GM19238 (cell line): ENCODE measurements around the gene TUBG2.
"Not testable (repeated sequence)": the region's sequence is repeated elsewhere in the genome, so short reads cannot be mapped to it uniquely, and the experiment has no call there.

Experiments
- DNase-seq: peaks from one replicate; pipeline ENCODE4 v3.0.0; 2011; ENCODE audit warnings: low spot score; ENCODE audit not compliant: insufficient read length

TUBG2 gene

GRCh38 chr17:42653179-42654124, 5.6 kb upstream of the TUBG2 start:
- no peak for DNase-seq

- no peak for DNase-seq
Measured at GRCh38 chr17:42655528-42655927, 3.6 kb upstream of the TUBG2 start.

GRCh38 chr17:42657824-42658588, 1.1 kb upstream of the TUBG2 start:
- no peak for DNase-seq

- not testable (repeated sequence) for DNase-seq
Measured at GRCh38 chr17:42659932-42660274, 819 bp downstream of the TUBG2 start.

DNA sequence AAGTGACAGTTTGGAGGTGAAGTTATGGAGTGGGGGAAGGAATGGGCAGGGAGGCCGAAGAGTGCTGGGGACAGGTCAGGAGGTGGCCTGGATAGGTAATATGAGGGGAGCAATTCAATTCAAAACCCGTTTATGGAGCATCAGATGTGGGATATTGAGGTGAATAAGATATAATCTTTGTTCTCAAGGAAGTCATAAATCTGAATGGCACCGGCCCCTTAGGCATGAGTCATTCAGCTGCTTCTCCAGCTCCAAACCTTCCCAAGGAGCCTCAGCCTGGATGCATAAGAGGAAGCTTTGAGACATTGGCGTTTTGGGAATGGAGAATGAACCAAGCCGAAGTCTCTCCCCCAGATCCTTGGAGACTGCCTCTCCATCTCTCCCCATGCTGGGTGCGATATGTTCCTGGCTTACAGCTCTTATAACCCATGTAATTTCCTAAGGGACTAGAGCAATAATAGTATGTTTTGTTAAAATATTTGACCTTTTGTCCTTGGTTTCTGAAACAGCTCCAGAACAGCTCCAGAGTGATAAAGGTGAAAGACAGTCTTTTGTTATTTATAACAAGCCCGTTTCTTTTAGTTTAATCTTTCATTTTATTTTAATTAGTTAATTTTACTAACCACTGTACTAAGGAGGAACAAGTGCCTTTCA, 1.7 kb downstream of the TUBG2 start:
- DNase-seq, result no peak

DNA sequence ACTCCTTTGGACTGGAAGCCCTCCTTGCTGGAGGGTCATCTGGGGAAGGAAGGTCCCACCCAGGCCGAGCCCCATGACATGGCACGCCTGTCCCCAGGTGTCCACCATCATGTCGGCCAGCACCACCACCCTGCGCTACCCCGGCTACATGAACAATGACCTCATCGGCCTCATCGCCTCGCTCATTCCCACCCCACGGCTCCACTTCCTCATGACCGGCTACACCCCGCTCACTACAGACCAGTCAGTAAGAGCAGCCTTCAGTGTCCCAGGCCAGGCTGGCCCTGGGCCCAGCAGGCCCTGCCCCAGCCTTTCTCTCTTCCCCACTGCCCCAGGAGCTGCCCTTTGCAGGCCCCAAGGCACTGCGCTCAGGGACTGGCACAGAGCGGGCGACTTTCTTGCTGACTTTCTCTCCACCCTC, 6.5 kb downstream of the TUBG2 start:
- no peak for DNase-seq

DNA sequence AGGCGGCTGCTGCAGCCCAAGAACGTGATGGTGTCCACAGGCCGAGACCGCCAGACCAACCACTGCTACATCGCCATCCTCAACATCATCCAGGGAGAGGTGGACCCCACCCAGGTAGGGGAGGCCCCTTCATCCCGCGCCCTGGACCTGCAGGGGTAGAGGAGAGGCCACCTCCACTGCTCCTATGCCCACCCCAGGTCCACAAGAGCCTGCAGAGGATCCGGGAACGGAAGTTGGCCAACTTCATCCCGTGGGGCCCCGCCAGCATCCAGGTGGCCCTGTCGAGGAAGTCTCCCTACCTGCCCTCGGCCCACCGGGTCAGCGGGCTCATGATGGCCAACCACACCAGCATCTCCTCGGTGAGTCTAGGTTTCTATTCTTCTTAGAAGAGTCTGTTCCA, 7.0 kb downstream of the TUBG2 start:
- DNase-seq, result not testable (repeated sequence)

DNA sequence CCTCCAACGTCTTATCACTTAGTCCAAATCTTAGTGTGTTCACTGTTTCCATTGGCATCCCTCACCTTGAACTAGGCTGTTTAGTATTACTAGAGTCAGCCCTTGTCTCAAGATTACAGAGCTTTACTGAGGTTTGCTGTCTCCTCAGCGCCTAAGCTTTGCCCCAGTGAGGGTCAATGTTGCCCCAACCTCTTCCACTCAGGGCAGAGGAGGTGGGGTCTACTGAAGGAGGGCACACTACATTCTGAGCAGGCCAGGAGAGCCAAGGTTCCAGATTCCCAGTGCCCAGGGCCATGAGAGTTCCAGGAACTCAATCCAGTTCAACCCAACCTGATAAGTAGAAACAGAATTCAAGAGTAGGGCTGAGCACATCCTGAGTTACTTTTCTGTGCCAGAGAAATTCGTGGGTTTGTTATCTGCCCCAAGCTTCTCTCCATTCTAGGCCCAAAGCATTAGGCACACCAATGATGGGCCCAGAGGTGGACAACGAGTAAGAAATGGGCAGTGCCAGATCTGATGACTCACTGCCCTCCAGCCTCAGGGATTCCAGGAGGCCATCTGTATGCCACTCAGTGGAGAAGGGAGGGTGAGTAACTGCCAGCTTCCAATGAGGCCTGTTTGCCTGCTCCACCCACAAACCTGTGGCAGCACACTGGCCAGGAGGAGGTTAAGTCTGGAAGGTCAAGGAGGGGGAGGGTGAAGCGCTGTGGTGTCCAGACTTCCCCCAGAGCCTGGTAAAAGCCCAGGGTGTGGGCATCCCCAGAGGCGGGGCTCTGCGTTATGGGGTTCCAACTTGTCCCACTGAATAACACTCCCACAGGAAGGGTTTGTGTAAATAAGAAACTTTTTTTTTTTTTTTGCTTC, 8.2 kb downstream of the TUBG2 start:
- DNase-seq, result no peak

DNA sequence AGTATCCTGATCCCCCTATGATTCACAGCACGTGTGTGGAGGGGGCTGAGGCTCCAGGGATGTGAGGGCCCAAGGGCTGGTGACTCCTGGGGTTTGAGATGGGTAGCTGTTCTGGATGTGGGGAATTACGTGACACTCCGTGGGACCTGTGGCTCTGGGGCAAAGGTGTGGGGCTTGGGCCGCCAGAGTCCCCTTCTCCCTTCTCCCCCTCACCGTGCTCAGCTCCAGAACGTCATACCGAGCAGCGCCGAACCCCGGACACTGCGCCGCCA, 10.6 kb downstream of the TUBG2 start:
- no peak for DNase-seq

GRCh38 chr17:42669977-42670788, 11.1 kb downstream of the TUBG2 start:
- DNase-seq, result no peak

GRCh38 chr17:42670789-42671657, 11.9 kb downstream of the TUBG2 start:
- no peak for DNase-seq

GRCh38 chr17:42672038-42672437, 13.0 kb downstream of the TUBG2 start:
- no peak for DNase-seq

GRCh38 chr17:42673266-42673884, 14.3 kb downstream of the TUBG2 start:
- no peak for DNase-seq

- peak; percentile 85 for DNase-seq
Measured at GRCh38 chr17:42673885-42674754, 15.0 kb downstream of the TUBG2 start.

- no peak for DNase-seq
Measured at GRCh38 chr17:42674755-42675347, 15.8 kb downstream of the TUBG2 start.

DNA sequence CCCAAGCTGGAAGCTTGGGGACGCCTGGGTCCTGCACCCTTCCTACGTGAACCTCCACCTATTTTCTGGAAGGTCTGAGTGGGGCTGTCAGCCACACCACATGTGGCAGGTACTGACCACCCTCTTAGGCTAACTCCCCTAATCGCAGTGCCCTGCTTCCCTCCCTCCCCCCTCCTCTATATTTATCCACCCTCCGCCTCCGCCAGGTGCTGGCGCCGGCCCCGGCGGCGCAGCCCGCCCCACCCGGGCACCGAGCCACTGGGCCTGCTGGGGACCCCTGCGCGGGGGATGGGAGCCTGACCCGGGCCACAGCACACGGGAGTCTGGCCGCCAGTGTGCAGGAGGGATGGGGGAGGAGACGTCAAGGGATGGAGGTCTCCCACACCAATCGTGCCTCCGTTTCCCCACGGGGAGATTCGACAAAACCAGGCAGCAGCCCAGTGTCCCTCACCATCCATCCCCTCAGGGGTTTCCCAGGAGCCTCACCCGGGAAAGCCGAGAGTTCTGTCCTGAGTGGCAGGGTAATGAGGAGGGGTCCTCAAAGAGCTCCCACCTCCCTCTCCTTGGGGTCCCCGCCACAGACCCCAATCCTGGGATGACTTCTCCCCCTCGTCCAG, 16.4 kb downstream of the TUBG2 start:
- no peak for DNase-seq

GRCh38 chr17:42675965-42676423, 16.9 kb downstream of the TUBG2 start:
- no peak for DNase-seq
